Activated CD4-positive, alpha-beta T cell treated with anti-CD3 and anti-CD28 coated beads, Interleukin-2, amount 10 ng/mL, durations not matched to agents 7 days and 5 days (primary cell): Measurements from ENCODE around the gene WDR70. TPM values are rescaled to one million over a fixed set of nuclear protein-coding genes. Genes with fewer than 3 reads are reported as not detected.
"Not testable (repeated sequence)": the region's sequence is repeated elsewhere in the genome, so short reads cannot be mapped to it uniquely, and the experiment has no call there.

ENCODE experiments used
- CTCF ChIA-PET: fragments of 350-600 bp; sonication (Branson Sonifier 250); formaldehyde crosslinking; loops from one replicate; lab custom pipeline; 2021; ENCODE audit warnings: antibody characterized with exemption; lab: Charles Lee
- POLR2A ChIA-PET: fragments of 350-600 bp; sonication (Branson Sonifier 250); formaldehyde crosslinking; loops from one replicate; lab custom pipeline; 2021; ENCODE audit warnings: antibody characterized with exemption; lab: Charles Lee
- DNase-seq: peaks from one replicate; pipeline ENCODE4 v3.0.0-alpha.2; 2020
- H3K27ac Mint-ChIP-seq: one replicate; pipeline ENCODE4 v1.8.0; 2021; ENCODE audit warnings: mild to moderate bottlenecking, moderate library complexity, mixed read lengths
- H3K27me3 Mint-ChIP-seq: one replicate; pipeline ENCODE4 v1.8.0; 2021; ENCODE audit warnings: mixed read lengths
- H3K36me3 Mint-ChIP-seq: one replicate; pipeline ENCODE4 v1.8.0; 2021; ENCODE audit warnings: low read depth, mixed read lengths
- H3K4me1 Mint-ChIP-seq: one replicate; pipeline ENCODE4 v1.8.0; 2021; ENCODE audit warnings: mixed read lengths
- H3K4me3 Mint-ChIP-seq: one replicate; pipeline ENCODE4 v1.8.0; 2021; ENCODE audit warnings: mild to moderate bottlenecking, moderate library complexity, mixed read lengths
- H3K9me3 Mint-ChIP-seq: one replicate; pipeline ENCODE4 v1.8.0; 2021; ENCODE audit warnings: mixed read lengths
- total RNA-seq, 2 experiments: library from RNA; stranded (reverse); gene quantifications; one replicate each; pipeline ENCODE4 v1.2.3, GENCODE V29; 2021

The WDR70 gene
- total RNA-seq, 2 experiments from 2014 or later = 31.8 to 38.3 TPM

- DNase-seq = no peak
- Mint-ChIP-seq H3K4me1 (no peaks in the 10 kb centered on the region), H3K27me3 (no peaks in the 10 kb centered on the region), H3K9me3 (peaks cover 3% of the 10 kb centered on the region), H3K36me3 (peaks cover 7% of the 10 kb centered on the region), H3K27ac (no peak overlapping the region), H3K4me3 (no peak overlapping the region)
- CTCF ChIA-PET = no interaction called here
- POLR2A ChIA-PET = no interaction called here
These were observed 191.5 kb downstream of the WDR70 start for GRCh38 chr5:37570597-37570996.

GRCh38 chr5:37571985-37572384 is 192.9 kb downstream of the WDR70 start:
- DNase-seq = no peak
- H3K27ac Mint-ChIP-seq = no peak overlapping the region
- POLR2A ChIA-PET = no interaction called here
- no peaks in the 10 kb centered on the region for H3K27me3 Mint-ChIP-seq
- no peak overlapping the region for H3K4me3 Mint-ChIP-seq
- H3K36me3 Mint-ChIP-seq = peaks cover 7% of the 10 kb centered on the region
- CTCF ChIA-PET = no interaction called here
- peaks cover 3% of the 10 kb centered on the region for H3K9me3 Mint-ChIP-seq
- H3K4me1 Mint-ChIP-seq = peaks cover 4% of the 10 kb centered on the region

DNA sequence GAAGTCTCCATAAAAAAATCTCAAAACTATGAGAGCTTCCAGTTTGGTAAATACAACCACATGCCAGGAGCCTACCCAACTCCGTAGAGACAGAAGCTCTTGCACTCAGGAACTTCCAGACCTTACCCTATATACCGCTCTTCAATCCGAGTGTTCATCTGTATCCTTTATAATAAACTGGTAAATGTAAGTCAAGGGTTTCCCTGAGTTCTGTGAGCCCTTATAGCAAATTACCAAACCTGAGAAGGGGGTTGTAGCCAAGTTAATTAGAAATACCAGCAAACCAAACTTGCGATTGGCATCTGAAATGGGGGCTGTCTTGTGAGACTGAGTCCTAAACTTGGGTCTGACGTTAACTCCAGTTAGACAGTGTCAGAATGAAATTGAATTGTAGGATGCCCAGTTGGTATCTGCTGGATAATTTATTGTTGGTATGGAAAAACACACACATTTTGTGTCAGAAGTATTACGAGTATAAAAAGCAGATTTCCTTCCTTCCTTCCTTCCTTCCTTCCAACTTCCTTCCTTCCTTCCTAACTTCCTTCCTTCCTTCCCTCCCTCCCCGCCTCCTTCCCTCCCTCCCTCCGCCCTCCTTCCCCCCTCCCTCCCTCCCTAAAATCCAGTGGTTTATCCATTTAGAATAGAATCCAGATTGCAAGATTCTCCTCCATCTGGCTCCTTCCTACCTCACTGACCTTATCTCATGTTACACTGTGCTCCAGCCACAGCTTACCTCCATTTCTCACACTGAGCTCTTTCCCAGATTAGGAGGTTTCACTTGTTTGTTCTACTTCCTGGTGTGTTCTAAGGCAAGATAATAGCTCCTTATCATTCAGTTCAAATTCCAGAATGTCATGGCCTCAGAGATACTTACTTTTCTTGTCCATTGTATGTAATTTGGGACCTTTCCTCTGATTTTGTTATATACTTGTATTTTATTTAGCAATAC is 196.7 kb downstream of the WDR70 start:
- no peak for DNase-seq
- Mint-ChIP-seq H3K27ac (no peak overlapping the region), H3K36me3 (peaks cover 7% of the 10 kb centered on the region), H3K9me3 (peaks cover 3% of the 10 kb centered on the region), H3K27me3 (no peaks in the 10 kb centered on the region), H3K4me1 (peaks cover 4% of the 10 kb centered on the region), H3K4me3 (no peak overlapping the region)
- POLR2A ChIA-PET = interaction anchor here (0.5 kb wide), 1 partner anchor 676 kb away, joined by 5 read pairs; no protein-coding TSS in a partner anchor
- CTCF ChIA-PET = interaction anchor here (0.8 kb wide), 1 partner anchor 14 kb away, joined by 3 read pairs; no protein-coding TSS in a partner anchor

- Mint-ChIP-seq H3K4me3 (no peak overlapping the region), H3K27ac (no peak overlapping the region), H3K4me1 (peaks cover 4% of the 10 kb centered on the region), H3K9me3 (peaks cover 3% of the 10 kb centered on the region), H3K36me3 (peaks cover 7% of the 10 kb centered on the region), H3K27me3 (no peaks in the 10 kb centered on the region)
- POLR2A ChIA-PET = interaction anchor here (0.5 to 0.7 kb wide), 2 partner anchors 72 to 675 kb away, joined by 3 to 5 read pairs; no protein-coding TSS in a partner anchor
- CTCF ChIA-PET = interaction anchor here (0.8 kb wide), 1 partner anchor 13 kb away, joined by 3 read pairs; no protein-coding TSS in a partner anchor
- no peak for DNase-seq
These were observed 197.4 kb downstream of the WDR70 start for GRCh38 chr5:37576552-37576951.

- H3K27me3 Mint-ChIP-seq = no peaks in the 10 kb centered on the region
- DNase-seq = no peak
- POLR2A ChIA-PET = no interaction called here
- CTCF ChIA-PET = no interaction called here
- peaks cover 4% of the 10 kb centered on the region for H3K4me1 Mint-ChIP-seq
- H3K4me3 Mint-ChIP-seq = no peak overlapping the region
- H3K9me3 Mint-ChIP-seq = peaks cover 3% of the 10 kb centered on the region
- H3K36me3 Mint-ChIP-seq = peaks cover 7% of the 10 kb centered on the region
- no peak overlapping the region for H3K27ac Mint-ChIP-seq
These were observed 199.1 kb downstream of the WDR70 start for GRCh38 chr5:37578176-37578575.

DNA sequence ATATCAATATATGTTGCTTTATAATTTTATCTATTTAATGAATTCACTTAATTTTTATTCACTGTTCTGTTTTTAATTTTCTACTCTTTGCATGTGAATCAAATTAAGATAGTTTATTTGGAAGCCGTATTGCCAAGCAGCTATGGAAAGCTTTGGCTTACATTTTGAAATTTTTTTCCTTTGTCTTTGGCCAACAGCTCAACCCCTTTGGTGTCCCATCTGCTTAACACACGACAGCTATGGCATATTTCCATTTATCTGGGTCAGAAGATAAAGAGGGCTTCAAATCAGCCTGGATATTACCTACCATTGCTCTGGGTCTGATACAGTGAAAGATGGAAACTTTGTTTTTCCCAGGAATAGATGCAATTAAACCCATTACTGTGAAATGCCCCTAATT is 201.0 kb downstream of the WDR70 start:
- Mint-ChIP-seq H3K27ac (no peak overlapping the region), H3K9me3 (no peaks in the 10 kb centered on the region), H3K4me3 (no peak overlapping the region), H3K36me3 (no peaks in the 10 kb centered on the region), H3K4me1 (peaks cover 4% of the 10 kb centered on the region), H3K27me3 (no peaks in the 10 kb centered on the region)
- ChIA-PET POLR2A (no interaction called here), CTCF (no interaction called here)
- no peak for DNase-seq

DNA sequence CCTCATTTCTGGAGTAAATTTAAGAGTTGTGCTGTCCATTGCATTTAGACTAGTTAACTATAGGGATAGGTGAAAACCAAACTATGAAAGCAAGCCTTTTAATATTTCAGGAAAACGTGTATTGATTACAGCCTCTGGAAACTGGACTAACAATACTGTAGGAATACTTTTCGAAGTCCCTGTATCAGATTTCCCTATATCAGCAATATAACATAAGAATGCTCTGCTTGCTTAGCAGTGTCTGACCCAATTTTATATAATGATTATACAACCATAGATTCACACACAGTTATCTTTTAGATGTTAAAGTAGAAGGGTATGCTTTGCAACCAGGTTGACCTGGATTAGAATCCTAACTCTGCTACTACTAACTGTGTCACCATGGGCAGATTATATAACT is 203.1 kb downstream of the WDR70 start:
- Mint-ChIP-seq H3K27me3 (no peaks in the 10 kb centered on the region), H3K27ac (no peak overlapping the region), H3K4me1 (no peaks in the 10 kb centered on the region), H3K4me3 (no peak overlapping the region), H3K9me3 (no peaks in the 10 kb centered on the region), H3K36me3 (no peaks in the 10 kb centered on the region)
- POLR2A ChIA-PET = no interaction called here
- DNase-seq = no peak
- CTCF ChIA-PET = no interaction called here

GRCh38 chr5:37593292-37593691 is 214.2 kb downstream of the WDR70 start:
- DNase-seq, H3K27ac Mint-ChIP-seq, H3K36me3 Mint-ChIP-seq, H3K4me1 Mint-ChIP-seq, POLR2A ChIA-PET, CTCF ChIA-PET, H3K4me3 Mint-ChIP-seq, H3K27me3 Mint-ChIP-seq: not testable (repeated sequence)
- H3K9me3 Mint-ChIP-seq = peaks cover 15% of the 10 kb centered on the region

DNA sequence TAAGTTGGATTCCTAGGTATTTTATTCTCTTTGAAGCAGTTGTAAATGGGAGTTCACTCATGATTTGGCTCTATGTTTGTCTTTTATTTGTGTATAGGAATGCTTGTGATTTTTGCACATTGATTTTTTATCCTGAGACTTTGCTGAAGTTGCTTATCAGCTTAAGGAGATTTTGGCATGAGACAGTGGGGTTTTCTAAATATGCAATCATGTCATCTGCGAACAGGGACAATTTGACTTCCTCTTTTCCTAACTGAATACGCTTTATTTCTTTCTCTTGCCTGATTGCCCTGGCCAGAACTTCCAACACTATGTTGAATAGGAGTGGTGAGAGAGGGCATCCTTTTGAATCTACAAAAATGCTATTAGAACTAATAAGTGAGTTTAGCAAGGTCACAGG is 215.7 kb downstream of the WDR70 start:
- H3K4me3 Mint-ChIP-seq, POLR2A ChIA-PET, H3K27ac Mint-ChIP-seq, H3K4me1 Mint-ChIP-seq, H3K27me3 Mint-ChIP-seq, CTCF ChIA-PET, DNase-seq: not testable (repeated sequence)
- peaks cover 24% of the 10 kb centered on the region for H3K9me3 Mint-ChIP-seq
- peaks cover 11% of the 10 kb centered on the region for H3K36me3 Mint-ChIP-seq

GRCh38 chr5:37598733-37599132 is 219.6 kb downstream of the WDR70 start:
- Mint-ChIP-seq H3K36me3 (peaks cover 18% of the 10 kb centered on the region), H3K9me3 (peaks cover 23% of the 10 kb centered on the region), H3K4me3 (no peak overlapping the region), H3K27me3 (no peaks in the 10 kb centered on the region), H3K27ac (no peak overlapping the region), H3K4me1 (no peaks in the 10 kb centered on the region)
- ChIA-PET POLR2A (no interaction called here), CTCF (no interaction called here)
- DNase-seq = no peak

DNA sequence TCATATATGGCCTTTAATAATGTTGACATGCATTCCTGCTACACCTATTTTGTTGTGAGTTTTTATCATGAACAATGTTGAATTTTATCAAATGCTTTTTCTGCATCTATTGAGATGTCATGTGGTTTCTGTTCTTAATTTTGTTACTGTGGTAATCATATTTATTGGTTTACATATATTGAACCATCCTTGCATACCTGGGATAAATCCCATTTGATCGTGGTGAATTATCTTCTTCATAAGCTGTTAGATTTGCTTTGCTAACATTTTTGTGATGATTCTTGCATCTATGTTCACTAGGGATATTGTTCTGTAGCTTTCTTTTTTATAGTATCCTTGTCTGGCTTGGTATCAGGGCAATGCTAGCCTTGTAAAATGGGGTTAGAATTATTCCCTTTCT is 222.0 kb downstream of the WDR70 start:
- H3K27me3 Mint-ChIP-seq = no peaks in the 10 kb centered on the region
- ChIA-PET POLR2A (no interaction called here), CTCF (no interaction called here)
- H3K4me3 Mint-ChIP-seq = no peak overlapping the region
- no peak for DNase-seq
- H3K27ac Mint-ChIP-seq = no peak overlapping the region
- peaks cover 18% of the 10 kb centered on the region for H3K36me3 Mint-ChIP-seq
- H3K4me1 Mint-ChIP-seq = no peaks in the 10 kb centered on the region
- peaks cover 23% of the 10 kb centered on the region for H3K9me3 Mint-ChIP-seq

- Mint-ChIP-seq H3K9me3 (peaks cover 23% of the 10 kb centered on the region), H3K27ac (no peak overlapping the region), H3K36me3 (peaks cover 18% of the 10 kb centered on the region), H3K4me3 (no peak overlapping the region), H3K4me1 (no peaks in the 10 kb centered on the region), H3K27me3 (no peaks in the 10 kb centered on the region)
- DNase-seq = no peak
- ChIA-PET POLR2A (no interaction called here), CTCF (no interaction called here)
These were observed 224.0 kb downstream of the WDR70 start for GRCh38 chr5:37603072-37603471.

DNA sequence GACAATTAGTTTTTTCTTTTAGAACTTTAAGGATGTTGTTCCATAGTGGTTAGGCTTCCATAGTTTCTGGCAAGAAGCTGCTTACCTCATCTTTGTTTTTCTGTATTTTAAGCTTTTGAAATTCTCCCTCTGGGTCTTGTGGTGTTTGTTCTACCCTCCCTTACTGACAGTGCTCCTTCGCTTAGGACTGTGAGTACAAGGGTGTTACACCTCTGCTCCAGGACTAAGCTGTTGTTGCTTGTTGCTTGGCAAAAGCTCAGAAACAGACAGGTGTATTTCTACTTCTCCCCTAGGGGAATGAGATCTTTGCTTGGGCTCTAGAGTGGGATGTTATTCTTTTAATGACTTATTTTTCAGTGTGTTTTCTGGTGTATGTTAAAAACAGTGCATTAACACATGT is 225.2 kb downstream of the WDR70 start:
- Mint-ChIP-seq H3K27ac (no peak overlapping the region), H3K36me3 (peaks cover 14% of the 10 kb centered on the region), H3K27me3 (no peaks in the 10 kb centered on the region), H3K4me3 (no peak overlapping the region), H3K9me3 (peaks cover 17% of the 10 kb centered on the region), H3K4me1 (no peaks in the 10 kb centered on the region)
- CTCF ChIA-PET = interaction anchor here (0.7 kb wide), 1 partner anchor 71 kb away, joined by 4 read pairs; no protein-coding TSS in a partner anchor
- no peak for DNase-seq
- POLR2A ChIA-PET = no interaction called here
